Stimulated activated CD4-positive, alpha-beta T cell treated with anti-CD3 and anti-CD28 coated beads, Interleukin-4, amount 100 ng/mL, for 48 hours (primary cell): Measurements from ENCODE around the gene SETD9.

ENCODE experiments used
- DNase-seq, 2 donors: peaks; one replicate each; pipeline ENCODE4 v3.0.0-alpha.2; 2020; ENCODE audit warnings: low read depth in 2 of 2

The SETD9 gene

GRCh38 chr5:56938858-56939257 is 29.5 kb downstream of the SETD9 start:
- no peak for DNase-seq

DNA sequence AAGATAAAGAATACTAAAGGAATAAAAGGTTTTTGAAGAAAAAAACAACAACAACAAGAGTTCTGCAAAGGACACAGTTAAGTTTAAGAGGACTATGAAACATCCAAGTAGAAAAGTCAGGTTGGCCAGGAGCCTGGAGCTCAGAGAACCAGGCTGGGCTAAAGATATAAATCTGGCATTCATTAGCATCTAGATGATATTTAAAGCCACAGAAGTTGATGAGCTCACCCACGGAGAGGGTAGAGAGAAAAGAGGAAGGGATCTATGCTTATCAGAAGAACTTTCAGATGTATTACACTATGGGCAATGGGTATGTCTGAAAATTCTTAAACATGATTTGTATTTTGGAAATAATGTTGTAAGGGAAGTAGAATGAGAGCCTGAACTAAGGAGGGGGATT is 32.6 kb downstream of the SETD9 start:
- DNase-seq: no peak

DNA sequence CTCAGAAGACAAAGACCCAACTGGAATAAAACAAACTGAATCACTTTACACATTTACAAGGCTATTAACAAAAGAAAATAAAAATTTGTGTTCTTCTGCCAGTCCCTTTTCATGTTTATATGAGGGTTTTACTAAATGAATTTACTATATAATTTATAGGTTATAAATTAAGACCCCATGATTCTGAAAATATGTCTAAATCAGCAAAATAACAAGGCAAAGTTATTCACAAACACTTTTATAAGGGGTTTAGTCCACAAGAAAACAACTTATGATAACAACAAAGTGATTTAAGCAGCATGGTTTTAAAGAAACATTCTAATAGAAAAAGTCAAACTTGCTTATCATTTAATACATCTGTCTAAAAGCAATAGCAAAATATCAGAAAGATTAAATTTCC is 37.7 kb downstream of the SETD9 start:
- DNase-seq: no peak

DNA sequence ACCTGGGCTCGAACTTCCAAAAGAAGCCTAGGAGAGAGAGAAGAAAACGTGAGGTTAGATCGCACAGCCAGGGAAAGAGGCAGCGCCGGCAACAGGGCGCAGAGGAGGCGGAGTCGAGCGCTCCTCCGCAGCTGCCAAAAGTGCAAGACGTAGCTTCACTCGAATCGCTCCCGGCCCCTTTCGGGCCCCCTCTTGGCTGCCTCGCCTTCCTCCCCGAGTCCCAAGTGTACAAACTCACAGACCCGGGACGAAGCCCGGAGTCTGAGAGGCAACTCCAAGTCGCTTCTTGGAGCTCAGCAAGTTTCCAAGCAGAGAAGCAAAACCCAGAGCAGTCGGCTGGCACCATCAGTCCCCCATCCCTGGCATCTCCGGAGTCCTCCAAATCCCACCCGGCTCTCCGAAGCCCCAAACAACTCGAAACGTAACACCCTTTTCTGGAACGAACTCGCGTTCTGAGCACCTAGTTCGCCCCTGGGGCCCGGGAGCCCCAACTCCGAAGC is 41.3 kb downstream of the SETD9 start:
- DNase-seq: peak; percentile 42 to 52

- DNase-seq: peak; percentile 7 to 10
Measured at GRCh38 chr5:56951126-56951945, 41.9 kb downstream of the SETD9 start.

- peak; percentile 68 to 78 for DNase-seq
Measured at GRCh38 chr5:56951946-56952691, 42.7 kb downstream of the SETD9 start, which contains the start of gene MIER3. Gene MIER3, minus strand, starts transcription at chr5:56952123. Its CDS starts 21 bp downstream, at chr5:56952102.

- DNase-seq: no peak
Measured at GRCh38 chr5:56954262-56954661, 44.9 kb downstream of the SETD9 start.

GRCh38 chr5:56958595-56958994 is 49.2 kb downstream of the SETD9 start:
- no peak for DNase-seq

DNA sequence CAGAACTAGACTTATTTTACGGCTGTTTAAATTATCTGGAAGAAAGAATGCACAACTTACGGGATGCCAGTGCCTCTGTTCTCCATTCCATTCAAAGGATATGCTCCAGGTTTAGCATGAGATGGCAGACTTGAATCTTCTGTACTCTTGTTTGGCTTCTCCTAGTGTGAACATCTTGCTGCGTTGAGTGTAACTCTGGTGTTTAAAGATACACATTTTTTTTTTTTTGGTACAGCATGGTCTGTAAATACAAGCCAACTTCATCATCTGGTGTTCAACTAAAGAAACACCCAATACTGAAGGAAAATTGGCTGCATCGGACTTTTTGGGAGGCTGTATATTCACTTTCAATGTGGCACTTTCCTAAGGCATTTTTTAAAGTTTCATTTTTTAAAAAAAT is 49.9 kb downstream of the SETD9 start:
- no peak for DNase-seq

GRCh38 chr5:56961746-56962145 is 52.4 kb downstream of the SETD9 start:
- no peak for DNase-seq

DNA sequence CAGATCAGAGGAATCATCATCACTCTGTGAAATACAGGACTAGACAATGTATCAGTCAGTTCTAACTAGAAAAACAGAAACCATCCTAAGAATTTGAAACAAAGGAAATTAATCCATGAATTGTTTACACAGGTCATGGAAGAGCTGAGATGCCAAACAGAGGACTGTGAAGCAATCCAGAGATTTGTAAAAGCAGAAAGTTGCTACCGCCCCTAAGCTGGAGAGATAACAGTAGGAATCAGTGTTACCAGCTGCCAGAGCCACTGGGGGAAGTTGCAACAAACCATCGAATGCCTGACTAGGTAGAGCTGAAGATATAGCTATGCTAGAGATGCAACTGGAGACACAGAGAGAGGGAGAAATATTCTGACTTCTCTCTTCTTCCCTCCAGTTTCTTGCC is 52.9 kb downstream of the SETD9 start:
- DNase-seq: no peak

GRCh38 chr5:56963246-56963645 is 53.9 kb downstream of the SETD9 start:
- no peak for DNase-seq

DNA sequence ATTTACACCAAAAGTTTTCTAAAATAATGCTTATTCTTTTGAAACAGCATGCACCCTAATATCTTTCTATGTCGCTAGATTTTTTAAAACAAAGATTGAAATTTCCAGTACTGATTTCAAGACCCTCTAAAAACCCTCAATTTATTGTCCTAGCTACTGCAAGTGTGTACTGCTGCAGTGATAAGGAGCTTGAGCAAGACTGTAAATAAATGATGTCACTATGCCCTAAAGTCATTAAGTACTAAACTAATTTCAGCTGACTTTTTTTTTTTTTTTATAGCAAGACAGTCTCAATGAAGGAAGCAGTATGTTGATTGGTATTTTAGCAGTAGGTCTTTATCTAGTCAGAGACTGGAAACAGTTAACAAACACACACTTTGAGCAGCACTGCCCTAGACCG is 54.8 kb downstream of the SETD9 start:
- no peak for DNase-seq
